Measurements from ENCODE around the gene CSF1.

DNA sequence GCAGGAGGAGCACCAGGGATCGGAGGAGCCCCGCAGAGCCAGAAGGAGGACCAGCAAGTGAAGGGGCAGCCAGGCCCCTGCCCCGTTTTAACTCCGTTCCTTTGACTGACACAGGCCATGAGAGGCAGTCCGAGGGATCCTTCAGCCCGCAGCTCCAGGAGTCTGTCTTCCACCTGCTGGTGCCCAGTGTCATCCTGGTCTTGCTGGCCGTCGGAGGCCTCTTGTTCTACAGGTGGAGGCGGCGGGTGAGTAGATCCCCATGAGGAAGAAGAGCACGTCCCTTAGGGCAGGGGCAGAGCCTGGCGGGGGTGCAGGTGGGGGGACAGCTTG, 13.3 kb downstream of the CSF1 start:
- TF ChIP-seq, protein P1, sequence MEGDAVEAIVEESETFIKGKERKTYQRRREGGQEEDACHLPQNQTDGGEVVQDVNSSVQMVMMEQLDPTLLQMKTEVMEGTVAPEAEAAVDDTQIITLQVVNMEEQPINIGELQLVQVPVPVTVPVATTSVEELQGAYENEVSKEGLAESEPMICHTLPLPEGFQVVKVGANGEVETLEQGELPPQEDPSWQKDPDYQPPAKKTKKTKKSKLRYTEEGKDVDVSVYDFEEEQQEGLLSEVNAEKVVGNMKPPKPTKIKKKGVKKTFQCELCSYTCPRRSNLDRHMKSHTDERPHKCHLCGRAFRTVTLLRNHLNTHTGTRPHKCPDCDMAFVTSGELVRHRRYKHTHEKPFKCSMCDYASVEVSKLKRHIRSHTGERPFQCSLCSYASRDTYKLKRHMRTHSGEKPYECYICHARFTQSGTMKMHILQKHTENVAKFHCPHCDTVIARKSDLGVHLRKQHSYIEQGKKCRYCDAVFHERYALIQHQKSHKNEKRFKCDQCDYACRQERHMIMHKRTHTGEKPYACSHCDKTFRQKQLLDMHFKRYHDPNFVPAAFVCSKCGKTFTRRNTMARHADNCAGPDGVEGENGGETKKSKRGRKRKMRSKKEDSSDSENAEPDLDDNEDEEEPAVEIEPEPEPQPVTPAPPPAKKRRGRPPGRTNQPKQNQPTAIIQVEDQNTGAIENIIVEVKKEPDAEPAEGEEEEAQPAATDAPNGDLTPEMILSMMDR (conservative IDR thresholded peaks at IDR 0.05), result no peak
- TF ChIP-seq ZFX (IDR thresholded peaks at IDR 0.05), result no peak
